Kidney (tissue), 14 donors: ENCODE data around the gene CEP72. TPM values are rescaled to one million over a fixed set of nuclear protein-coding genes. Genes with fewer than 3 reads are reported as not detected.

Experiments used
- DNase-seq, 5 donors: peaks; one replicate each; pipeline ENCODE4 v3.0.0-alpha.2; 2013 to 2020
- FAIRE-seq: peaks from 2 replicates; lab custom pipeline; 2012; peaks lifted over from hg19 to GRCh38; lab: Jason Lieb, UNC
- H3K27ac ChIP-seq, 2 donors: one replicate each; pipeline ENCODE4 v1.7.0; 2013; ENCODE audit warnings: low read depth in 2 of 2, low read length in 2 of 2, inconsistent platforms in 1 of 2
- H3K27me3 ChIP-seq: one replicate; pipeline ENCODE4 v1.7.1; 2013; ENCODE audit warnings: low read length, inconsistent platforms; ENCODE audit not compliant: control insufficient read depth, insufficient read depth
- H3K36me3 ChIP-seq, 3 donors: one replicate each; pipeline versions ENCODE4 v1.7.0 to v1.7.1; 2013; ENCODE audit warnings: low read length in 3 of 3, control low read depth in 1 of 3, inconsistent platforms in 1 of 3; ENCODE audit not compliant: insufficient read depth in 3 of 3, control insufficient read depth in 2 of 3
- H3K4me1 ChIP-seq, 3 donors: one replicate each; pipeline versions ENCODE4 v1.7.0 to v1.7.1; 2013; ENCODE audit warnings: low read length in 3 of 3, inconsistent platforms in 1 of 3, low read depth in 1 of 3; ENCODE audit not compliant: control insufficient read depth in 2 of 3, insufficient read depth in 2 of 3
- H3K4me3 ChIP-seq, 3 donors: one replicate each; pipeline versions ENCODE4 v1.7.0 to v1.8.1; 2013; ENCODE audit warnings: low read length in 3 of 3, control low read depth in 1 of 3, inconsistent platforms in 1 of 3
- H3K9ac ChIP-seq, 3 donors: one replicate each; pipeline versions ENCODE4 v1.7.0 to v1.7.1; 2013; ENCODE audit warnings: low read length in 3 of 3, control low read depth in 1 of 3, inconsistent platforms in 1 of 3
- H3K9me3 ChIP-seq, 3 donors: one replicate each; pipeline versions ENCODE4 v1.7.0 to v1.7.1; 2013; ENCODE audit warnings: low read length in 3 of 3, control low read depth in 1 of 3, inconsistent platforms in 1 of 3; ENCODE audit not compliant: control insufficient read depth in 2 of 3, insufficient read depth in 1 of 3
- intact Hi-C: fragments of 100-400 bp; cut with DNase I; formaldehyde crosslinking; loops from one replicate; pipeline ENCODE4 v1.11.1; 2022
- polyA plus RNA-seq: library from polyadenylated mRNA; stranded (reverse); fragments of 350-450 nt; fragmentation: Illumina TruSeq; extraction: RNeasy Lipid Tissue Mini Kit (QIAGEN cat#74804); gene quantifications from one replicate; pipeline ENCODE4 v1.2.3, GENCODE V29; 2014; ENCODE audit warnings: low read depth, low replicate concordance; ENCODE audit not compliant: insufficient read depth
- total RNA-seq: library from RNA; stranded (reverse); fragmentation: NEBNext Ultra II Directional; extraction: Animal tissue kit (Norgen Biotek cat#: 25700); gene quantifications from one replicate; pipeline ENCODE4 v1.2.1, GENCODE V29; 2021
- TF ChIP-seq, protein P1 (sequence below): IDR thresholded peaks from 3 replicates; pipeline ENCODE4 v1.5.1; 2012; ENCODE audit warnings: mild to moderate bottlenecking, moderate library complexity, borderline replicate concordance; ENCODE audit not compliant: insufficient read depth; ENCODE audit errors: extremely low read depth
- donor health status: control.
- donor health status: control.
- donor health status: control.
- donor health status: control.
- donor health status: control.
- donor health status: DM: yes; HTN: yes; CAD: no.
- donor health status: Normal renal cell carcinoma (clear cell type).

Gene CEP72
- total and polyA plus RNA-seq, 2 donors from 2014 or later = 1.1 to 7.8 TPM

- H3K9ac ChIP-seq = no peak overlapping the region
- H3K36me3 ChIP-seq = peaks cover 0 to 7% (median 6%) of the 10 kb centered on the region in 3 donors
- H3K4me3 ChIP-seq = no peak overlapping the region
- intact Hi-C loops = no loop called here
- FAIRE-seq = no peak
- no peaks in the 10 kb centered on the region for H3K27me3 ChIP-seq
- peak in 1 of 5 donors; percentile 42 for DNase-seq
- peaks cover 0 to 5% (median 0%) of the 10 kb centered on the region in 3 donors for H3K9me3 ChIP-seq
- TF ChIP-seq, protein P1, sequence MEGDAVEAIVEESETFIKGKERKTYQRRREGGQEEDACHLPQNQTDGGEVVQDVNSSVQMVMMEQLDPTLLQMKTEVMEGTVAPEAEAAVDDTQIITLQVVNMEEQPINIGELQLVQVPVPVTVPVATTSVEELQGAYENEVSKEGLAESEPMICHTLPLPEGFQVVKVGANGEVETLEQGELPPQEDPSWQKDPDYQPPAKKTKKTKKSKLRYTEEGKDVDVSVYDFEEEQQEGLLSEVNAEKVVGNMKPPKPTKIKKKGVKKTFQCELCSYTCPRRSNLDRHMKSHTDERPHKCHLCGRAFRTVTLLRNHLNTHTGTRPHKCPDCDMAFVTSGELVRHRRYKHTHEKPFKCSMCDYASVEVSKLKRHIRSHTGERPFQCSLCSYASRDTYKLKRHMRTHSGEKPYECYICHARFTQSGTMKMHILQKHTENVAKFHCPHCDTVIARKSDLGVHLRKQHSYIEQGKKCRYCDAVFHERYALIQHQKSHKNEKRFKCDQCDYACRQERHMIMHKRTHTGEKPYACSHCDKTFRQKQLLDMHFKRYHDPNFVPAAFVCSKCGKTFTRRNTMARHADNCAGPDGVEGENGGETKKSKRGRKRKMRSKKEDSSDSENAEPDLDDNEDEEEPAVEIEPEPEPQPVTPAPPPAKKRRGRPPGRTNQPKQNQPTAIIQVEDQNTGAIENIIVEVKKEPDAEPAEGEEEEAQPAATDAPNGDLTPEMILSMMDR = no peak
- H3K4me1 ChIP-seq = no peaks in the 10 kb centered on the region
- no peak overlapping the region for H3K27ac ChIP-seq
Measured at GRCh38 chr5:651296-652022, 39.3 kb downstream of the CEP72 start.

DNA sequence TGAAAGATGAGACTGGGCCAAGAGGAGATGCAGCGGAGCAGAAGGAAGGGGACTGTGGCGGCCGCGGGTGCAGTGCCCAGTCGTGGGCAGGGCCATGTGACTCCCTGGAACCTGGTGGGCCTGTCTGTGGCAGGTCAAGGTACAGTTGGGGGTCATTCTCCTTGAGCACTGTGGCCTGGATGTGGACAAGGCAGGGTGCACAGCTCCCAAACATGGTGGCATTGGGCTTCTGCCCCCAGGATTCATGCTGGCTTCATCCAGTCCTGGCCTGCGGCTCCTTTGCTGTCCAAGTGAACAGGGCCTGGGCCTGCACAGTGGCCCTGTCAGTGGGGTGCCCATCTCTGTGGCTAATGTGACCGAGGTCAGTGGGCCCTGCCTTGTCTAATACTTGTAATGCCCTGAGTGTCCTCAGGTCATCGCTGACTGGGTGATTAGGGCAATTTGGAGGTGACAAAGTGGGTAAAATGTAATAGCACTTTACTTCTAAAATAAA, 39.9 kb downstream of the CEP72 start:
- FAIRE-seq (no peak), DNase-seq (peak in 1 of 5 donors; percentile 54)
- no peak overlapping the region for H3K9ac ChIP-seq
- TF ChIP-seq, protein P1 = no peak
- no peaks in the 10 kb centered on the region for H3K4me1 ChIP-seq
- H3K36me3 ChIP-seq = peaks cover 0 to 7% (median 6%) of the 10 kb centered on the region in 3 donors
- no peak overlapping the region for H3K4me3 ChIP-seq
- peaks cover 0 to 5% (median 0%) of the 10 kb centered on the region in 3 donors for H3K9me3 ChIP-seq
- intact Hi-C loops = no loop called here
- H3K27ac ChIP-seq = no peak overlapping the region
- H3K27me3 ChIP-seq = no peaks in the 10 kb centered on the region

DNA sequence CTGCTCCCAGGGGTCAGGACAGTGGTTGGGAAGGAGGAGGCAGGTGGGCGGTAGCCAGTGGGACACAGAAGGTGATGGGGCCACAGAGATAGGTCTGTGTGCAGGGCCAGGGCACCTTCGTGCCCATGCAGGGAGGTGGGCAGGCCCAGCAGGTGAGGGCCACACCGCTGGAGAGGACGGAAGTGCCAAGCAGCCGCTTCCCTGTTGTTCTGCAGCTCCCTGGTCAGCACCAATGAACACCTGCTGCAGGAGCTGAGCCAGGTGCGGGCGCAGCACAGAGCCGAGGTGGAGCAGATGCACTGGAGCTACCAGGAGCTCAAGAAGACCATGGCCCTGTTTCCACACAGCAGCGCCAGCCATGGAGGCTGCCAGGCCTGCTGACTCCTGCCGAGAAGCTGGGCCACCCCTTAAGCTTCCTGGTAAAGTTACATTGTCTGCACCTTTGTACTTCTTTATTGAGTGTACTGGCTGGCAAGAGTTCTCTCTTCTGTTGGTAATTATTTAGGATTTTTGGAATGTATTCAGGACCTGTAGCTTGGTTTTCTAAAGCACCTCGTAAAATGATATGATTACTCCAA, 40.7 kb downstream of the CEP72 start:
- no peak overlapping the region for H3K9ac ChIP-seq
- intact Hi-C loops = no loop called here
- no peak overlapping the region for H3K27ac ChIP-seq
- FAIRE-seq (no peak), DNase-seq (peak in 1 of 5 donors; percentile 43)
- TF ChIP-seq, protein P1 = no peak
- peaks cover 0 to 7% (median 7%) of the 10 kb centered on the region in 3 donors for H3K36me3 ChIP-seq
- H3K9me3 ChIP-seq = peaks cover 0 to 5% (median 0%) of the 10 kb centered on the region in 3 donors
- H3K27me3 ChIP-seq = no peaks in the 10 kb centered on the region
- no peak overlapping the region for H3K4me3 ChIP-seq
- no peaks in the 10 kb centered on the region for H3K4me1 ChIP-seq
